GM12878 (cell line): ENCODE results near the gene DENND1A.

Experiments used
- CHD1 ChIP-seq: IDR thresholded peaks from 2 replicates; pipeline ENCODE4 v1.6.1; 2012; ENCODE audit warnings: low read depth, low read length, improper control_type of control experiment
- TAF1 ChIP-seq: IDR thresholded peaks from 2 replicates; pipeline ENCODE4 v1.6.1; 2011; ENCODE audit warnings: mild to moderate bottlenecking, low read depth, low read length, borderline replicate concordance
- TF ChIP-seq, protein P1 (sequence below), 3 experiments: IDR thresholded peaks in 2 of 3; conservative IDR thresholded peaks in 1 of 3; 2 replicates each; pipeline ENCODE4 v1.5.1; 2011; ENCODE audit warnings: low read depth in 3 of 3, low read length in 3 of 3, mild to moderate bottlenecking in 3 of 3, control low read depth in 2 of 3, moderate library complexity in 2 of 3, inconsistent platforms in 1 of 3, mixed read lengths in 1 of 3; ENCODE audit not compliant: control insufficient read depth in 2 of 3, insufficient read depth in 1 of 3; ENCODE audit errors: extremely low read depth in 1 of 3

- TF ChIP-seq TAF1 (no peak), CHD1 (no peak)
- TF ChIP-seq, protein P1, sequence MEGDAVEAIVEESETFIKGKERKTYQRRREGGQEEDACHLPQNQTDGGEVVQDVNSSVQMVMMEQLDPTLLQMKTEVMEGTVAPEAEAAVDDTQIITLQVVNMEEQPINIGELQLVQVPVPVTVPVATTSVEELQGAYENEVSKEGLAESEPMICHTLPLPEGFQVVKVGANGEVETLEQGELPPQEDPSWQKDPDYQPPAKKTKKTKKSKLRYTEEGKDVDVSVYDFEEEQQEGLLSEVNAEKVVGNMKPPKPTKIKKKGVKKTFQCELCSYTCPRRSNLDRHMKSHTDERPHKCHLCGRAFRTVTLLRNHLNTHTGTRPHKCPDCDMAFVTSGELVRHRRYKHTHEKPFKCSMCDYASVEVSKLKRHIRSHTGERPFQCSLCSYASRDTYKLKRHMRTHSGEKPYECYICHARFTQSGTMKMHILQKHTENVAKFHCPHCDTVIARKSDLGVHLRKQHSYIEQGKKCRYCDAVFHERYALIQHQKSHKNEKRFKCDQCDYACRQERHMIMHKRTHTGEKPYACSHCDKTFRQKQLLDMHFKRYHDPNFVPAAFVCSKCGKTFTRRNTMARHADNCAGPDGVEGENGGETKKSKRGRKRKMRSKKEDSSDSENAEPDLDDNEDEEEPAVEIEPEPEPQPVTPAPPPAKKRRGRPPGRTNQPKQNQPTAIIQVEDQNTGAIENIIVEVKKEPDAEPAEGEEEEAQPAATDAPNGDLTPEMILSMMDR (IDR thresholded peaks at IDR 0.05 in 2 of 3, conservative IDR thresholded peaks at IDR 0.05 in 1 of 3; ENCODE audit: control insufficient read depth in 2 of 3, extremely low read depth in 1 of 3, insufficient read depth in 1 of 3, low read depth in 3 of 3, low read length in 3 of 3), result no peak
These were observed 560.6 kb downstream of the DENND1A start for GRCh38 chr9:123369296-123369695.
